Activated CD8-positive, alpha-beta memory T cell treated with anti-CD3 and anti-CD28 coated beads for 24 hours (primary cell): ENCODE results near the gene CCRL2.
"Not testable (repeated sequence)": the region's sequence is repeated elsewhere in the genome, so short reads cannot be mapped to it uniquely, and the experiment has no call there.

Experiments
- DNase-seq: peaks from one replicate; pipeline ENCODE4 v3.0.0-alpha.2; 2020

Gene CCRL2

GRCh38 chr3:46405301-46406019 lies 1.6 kb upstream of the CCRL2 start:
- no peak for DNase-seq

DNA sequence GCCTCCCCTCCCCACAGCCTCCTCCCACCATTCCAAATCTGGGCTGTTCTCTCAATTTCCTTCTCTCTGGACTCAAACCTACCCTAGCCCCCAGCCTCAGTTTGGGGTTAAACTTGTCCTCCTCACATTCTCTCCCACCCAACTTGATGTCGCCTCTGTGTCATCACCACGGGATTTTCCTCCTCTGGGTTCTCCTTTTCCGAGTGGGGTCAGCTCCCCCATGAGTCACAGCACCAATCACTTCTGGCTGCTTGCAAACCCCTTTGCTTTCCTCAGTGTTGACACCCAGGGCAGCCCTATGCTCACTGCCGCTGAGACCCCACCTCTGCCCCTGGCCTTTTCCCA lies 644 bp upstream of the CCRL2 start:
- no peak for DNase-seq

GRCh38 chr3:46407970-46408369 lies 911 bp downstream of the CCRL2 start:
- no peak for DNase-seq

GRCh38 chr3:46408853-46409252 lies 1.8 kb downstream of the CCRL2 start:
- DNase-seq, result no peak

GRCh38 chr3:46409739-46410489 lies 2.9 kb downstream of the CCRL2 start:
- no peak for DNase-seq

GRCh38 chr3:46410669-46411068 lies 3.6 kb downstream of the CCRL2 start:
- DNase-seq, result no peak

GRCh38 chr3:46411271-46411670 lies 4.2 kb downstream of the CCRL2 start:
- DNase-seq, result no peak

- DNase-seq, result no peak
Observed at GRCh38 chr3:46412786-46413298, 5.8 kb downstream of the CCRL2 start.

- DNase-seq, result no peak
Observed at GRCh38 chr3:46413951-46414350, 6.9 kb downstream of the CCRL2 start.

DNA sequence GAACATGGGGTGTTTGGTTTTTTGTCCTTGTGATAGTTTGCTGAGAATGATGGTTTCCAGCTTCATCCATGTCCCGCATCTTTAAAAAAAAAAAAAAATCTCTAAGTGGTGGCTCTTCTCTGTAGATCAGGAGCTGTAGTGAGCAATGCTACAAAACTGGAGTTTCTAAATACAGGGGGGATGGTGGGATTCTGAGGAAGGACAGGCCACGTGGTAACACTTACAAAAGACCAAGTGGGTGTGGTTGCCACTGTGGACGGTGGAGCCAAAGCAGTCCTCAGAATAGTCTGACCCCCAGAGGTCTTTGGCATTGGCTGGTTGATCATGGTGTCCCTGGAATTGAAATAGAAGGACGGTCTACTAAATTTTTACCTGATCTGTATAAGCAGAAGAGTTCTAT lies 7.7 kb downstream of the CCRL2 start:
- no peak for DNase-seq

DNA sequence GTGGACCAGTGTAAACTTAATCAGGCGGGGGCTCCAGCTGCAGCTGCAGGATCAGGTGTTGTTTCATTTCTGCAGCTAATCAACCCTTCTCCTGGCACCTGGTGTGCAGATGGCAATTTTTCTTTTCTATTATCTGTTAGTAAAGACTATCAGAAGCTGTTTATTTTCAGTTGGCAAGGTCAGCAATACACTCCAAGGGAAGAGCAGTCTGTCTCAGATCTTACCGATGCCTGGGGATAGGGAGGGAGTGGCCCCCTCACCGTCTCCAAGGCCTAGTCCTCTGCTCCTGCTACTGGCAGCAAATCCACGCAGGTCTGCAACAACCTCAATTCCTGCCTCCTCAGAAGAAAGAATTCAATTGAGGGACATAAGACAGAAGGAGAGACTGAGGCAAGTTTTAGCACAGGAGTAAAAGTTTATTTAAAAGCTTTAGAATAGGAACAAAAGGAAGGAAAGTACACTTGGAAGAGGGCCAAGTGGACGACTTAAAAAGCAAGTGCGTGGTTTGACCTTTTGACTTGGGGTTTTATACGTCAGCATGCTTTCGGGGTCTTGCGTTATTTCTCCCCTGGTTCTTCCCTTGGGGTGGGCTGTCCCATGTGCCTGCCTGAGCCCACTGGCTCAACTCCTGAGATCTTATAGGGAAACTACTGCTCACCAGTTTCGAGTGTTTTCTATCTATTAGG lies 9.2 kb downstream of the CCRL2 start:
- DNase-seq, result no peak

- no peak for DNase-seq
Observed at GRCh38 chr3:46416811-46417510, 9.9 kb downstream of the CCRL2 start.

- DNase-seq, result no peak
Observed at GRCh38 chr3:46417841-46418611, 11.0 kb downstream of the CCRL2 start.

DNA sequence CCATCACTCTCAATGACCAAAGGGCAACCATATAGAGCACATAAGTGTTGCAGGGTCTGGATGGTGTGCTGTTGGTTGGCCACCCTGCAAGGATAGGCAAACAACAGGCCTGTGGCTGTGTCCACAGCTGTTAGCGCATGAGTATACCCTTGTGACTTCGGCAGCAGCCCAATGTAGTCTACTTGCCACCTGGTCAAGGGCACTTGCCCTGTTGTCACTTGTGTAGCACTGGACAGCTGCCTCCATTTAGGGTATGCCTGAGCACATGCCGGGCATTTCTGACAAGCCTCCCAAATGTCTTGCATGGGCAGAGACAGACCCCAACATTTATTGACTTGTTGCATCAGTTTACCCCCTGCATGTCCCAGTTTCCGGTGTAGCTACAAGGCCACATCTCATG lies 12.8 kb downstream of the CCRL2 start:
- no peak for DNase-seq

- DNase-seq, result no peak
Observed at GRCh38 chr3:46420931-46421330, 13.9 kb downstream of the CCRL2 start.

DNA sequence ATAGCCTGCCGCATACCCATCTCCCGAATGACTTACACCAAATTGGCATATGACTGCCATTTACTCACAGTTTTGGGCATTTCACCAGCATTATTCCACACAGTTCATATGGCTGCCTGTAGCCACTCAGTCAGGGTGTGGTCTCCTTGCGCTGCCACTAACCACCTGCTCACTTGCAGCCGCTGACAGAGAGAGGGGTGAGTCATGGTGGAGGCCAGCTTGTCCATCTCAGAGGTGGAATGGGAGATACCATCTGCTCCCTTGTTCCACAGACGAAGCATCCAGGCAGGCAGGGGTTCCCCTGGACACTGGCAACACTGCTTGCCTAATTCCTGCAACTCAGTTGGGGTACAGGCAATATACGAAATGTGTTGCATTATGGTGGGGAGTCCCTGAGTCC lies 15.6 kb downstream of the CCRL2 start:
- no peak for DNase-seq

GRCh38 chr3:46423588-46423987 lies 16.5 kb downstream of the CCRL2 start:
- DNase-seq, result no peak

DNA sequence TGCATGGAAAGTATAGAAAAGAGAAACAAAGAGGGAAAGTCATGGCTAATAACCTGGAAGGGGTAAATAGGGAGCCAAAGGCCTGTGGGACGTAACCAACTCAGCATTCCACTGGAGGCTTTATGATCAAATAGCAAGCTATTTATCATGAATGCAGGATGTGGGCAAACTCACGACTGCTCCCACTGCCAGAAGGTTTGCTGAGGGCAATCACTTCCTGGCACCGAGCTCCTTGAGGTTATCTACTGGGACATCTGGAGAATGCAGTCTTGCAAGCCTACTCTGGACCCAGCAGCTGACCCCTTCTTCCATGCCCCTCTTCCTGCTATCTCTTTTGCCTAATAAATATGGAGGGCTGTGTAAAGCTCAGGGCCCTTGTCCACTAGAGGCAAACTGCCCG lies 19.4 kb downstream of the CCRL2 start:
- DNase-seq, result not testable (repeated sequence)

DNA sequence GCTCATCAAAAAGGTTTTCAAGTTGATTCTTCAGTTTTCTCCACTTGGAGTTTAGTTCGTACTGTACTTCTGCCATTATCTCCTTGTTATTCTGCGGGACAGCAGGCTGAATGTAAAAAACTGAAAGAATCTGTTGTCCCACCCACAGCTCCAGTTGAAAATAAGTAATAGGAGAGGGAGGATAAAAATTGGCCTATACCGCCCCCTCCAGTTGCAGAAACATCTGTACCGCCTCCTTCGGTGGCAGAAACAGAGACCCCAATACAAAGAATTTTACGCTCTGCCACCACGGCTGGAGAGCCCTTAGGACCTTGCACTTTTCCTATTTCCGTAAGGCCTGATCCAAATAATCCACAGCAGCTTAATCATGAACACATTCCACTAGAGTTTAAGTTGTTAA lies 20.3 kb downstream of the CCRL2 start:
- DNase-seq, result not testable (repeated sequence)

- no peak for DNase-seq
Observed at GRCh38 chr3:46427916-46428833, 21.1 kb downstream of the CCRL2 start.

DNA sequence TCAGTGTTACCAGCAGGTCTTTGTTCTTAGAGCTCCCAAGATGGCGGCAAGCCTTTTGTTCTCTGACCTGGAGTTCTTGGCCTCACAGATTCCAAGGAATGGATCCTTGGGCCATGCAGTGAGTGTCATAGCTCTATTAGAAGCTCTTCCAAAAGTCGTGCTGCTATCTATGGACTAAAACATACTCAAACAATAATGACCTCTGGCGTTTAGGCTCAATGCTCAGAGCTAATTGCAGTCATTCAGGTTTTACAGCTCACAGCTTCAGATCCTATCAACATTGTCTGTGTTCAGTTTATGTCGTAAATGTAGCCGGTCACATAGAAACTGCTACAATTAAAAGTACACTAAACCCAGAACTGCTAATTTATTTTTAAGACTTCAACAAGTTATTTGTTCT lies 22.2 kb downstream of the CCRL2 start:
- no peak for DNase-seq
